Activated T-helper 1 cell treated with anti-CD3 and anti-CD28 coated beads, Interleukin-12 subunit alpha, Interleukin-12 subunit beta, Interleukin-2, Interleukin-4 antibody, amounts not matched to agents 30 ng/mL and 10 ng/mL and 1 ng/mL, durations not matched to agents 14 hours and 24 hours and 36 hours (primary cell): Measurements from ENCODE around the gene ARL5A. TPM values are rescaled to one million over a fixed set of nuclear protein-coding genes. Genes with fewer than 3 reads are reported as not detected.

Source experiments
- DNase-seq: peaks from one replicate; pipeline ENCODE4 v3.0.0; 2021; ENCODE audit warnings: low spot score
- H3K27ac Mint-ChIP-seq: one replicate; pipeline ENCODE4 v1.8.0; 2021; ENCODE audit warnings: mild to moderate bottlenecking, mixed read lengths
- H3K27me3 Mint-ChIP-seq: one replicate; pipeline ENCODE4 v1.8.0; 2022; ENCODE audit warnings: mild to moderate bottlenecking, moderate library complexity, mixed read lengths; ENCODE audit not compliant: insufficient read depth
- H3K36me3 Mint-ChIP-seq: one replicate; pipeline ENCODE4 v1.8.0; 2021; ENCODE audit warnings: low read depth, mixed read lengths
- H3K4me1 Mint-ChIP-seq: one replicate; pipeline ENCODE4 v1.8.0; 2021; ENCODE audit warnings: low read depth, mixed read lengths
- H3K4me3 Mint-ChIP-seq: one replicate; pipeline ENCODE4 v1.8.0; 2021; ENCODE audit warnings: mild to moderate bottlenecking, moderate library complexity, mixed read lengths
- H3K9me3 Mint-ChIP-seq: one replicate; pipeline ENCODE4 v1.8.0; 2021; ENCODE audit warnings: mixed read lengths
- intact Hi-C: fragments of 100-400 bp; cut with micrococcal nuclease; formaldehyde crosslinking; loops from one replicate; pipeline ENCODE4 v1.15.1; 2024
- total RNA-seq: library from RNA; stranded (reverse); gene quantifications from 2 replicates; pipeline ENCODE4 v1.2.3, GENCODE V29; 2022

Gene ARL5A
- total RNA-seq, 1 donor from 2014 or later = 69.3 TPM

DNA sequence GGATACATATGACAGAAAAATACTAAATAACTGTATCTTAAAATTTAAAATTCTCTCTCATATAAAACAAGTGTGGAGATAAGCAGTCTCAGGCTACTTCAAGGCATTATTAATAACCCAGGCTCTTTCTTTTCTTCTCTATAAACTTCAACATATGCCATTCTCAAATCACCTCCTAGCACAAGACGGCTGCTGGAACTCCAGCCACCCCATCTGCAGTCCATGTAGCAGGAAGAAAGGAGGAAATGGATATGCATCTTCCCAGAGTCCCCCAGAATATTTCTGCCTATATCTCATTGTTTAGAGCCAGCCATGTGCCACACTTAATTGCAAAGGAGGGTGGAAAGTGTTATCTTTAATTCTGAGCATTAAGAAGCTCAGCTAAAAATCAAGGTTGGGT, 58.6 kb downstream of the ARL5A start:
- H3K27ac Mint-ChIP-seq = no peak overlapping the region
- intact Hi-C loops = no loop called here
- H3K36me3 Mint-ChIP-seq = no peaks in the 10 kb centered on the region
- DNase-seq = no peak
- H3K4me3 Mint-ChIP-seq = no peak overlapping the region
- H3K27me3 Mint-ChIP-seq = no peaks in the 10 kb centered on the region
- H3K9me3 Mint-ChIP-seq = no peaks in the 10 kb centered on the region
- H3K4me1 Mint-ChIP-seq = peaks cover 6% of the 10 kb centered on the region

DNA sequence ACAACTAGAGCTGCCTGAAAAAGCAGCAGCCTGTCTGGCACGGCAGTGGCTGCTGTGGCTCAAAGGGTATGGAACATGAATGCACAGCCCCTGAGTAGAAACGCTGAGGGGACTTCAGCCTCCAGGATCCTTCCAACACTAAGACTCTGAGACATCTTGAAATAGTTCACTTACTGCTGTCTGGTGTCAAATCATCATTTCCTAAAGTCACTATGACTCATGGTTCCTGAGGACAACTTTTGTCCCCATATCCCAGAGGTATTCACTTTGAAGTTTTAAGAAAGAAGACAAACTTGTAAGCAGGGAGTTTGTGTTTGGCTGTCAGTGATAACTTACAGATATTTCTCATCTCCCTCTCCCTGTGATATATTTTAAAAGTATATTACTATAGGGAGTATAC, 60.7 kb downstream of the ARL5A start:
- H3K4me3 Mint-ChIP-seq = no peak overlapping the region
- peaks cover 6% of the 10 kb centered on the region for H3K4me1 Mint-ChIP-seq
- no peaks in the 10 kb centered on the region for H3K36me3 Mint-ChIP-seq
- intact Hi-C loops = no loop called here
- no peak for DNase-seq
- H3K27ac Mint-ChIP-seq = no peak overlapping the region
- H3K9me3 Mint-ChIP-seq = no peaks in the 10 kb centered on the region
- no peaks in the 10 kb centered on the region for H3K27me3 Mint-ChIP-seq

DNA sequence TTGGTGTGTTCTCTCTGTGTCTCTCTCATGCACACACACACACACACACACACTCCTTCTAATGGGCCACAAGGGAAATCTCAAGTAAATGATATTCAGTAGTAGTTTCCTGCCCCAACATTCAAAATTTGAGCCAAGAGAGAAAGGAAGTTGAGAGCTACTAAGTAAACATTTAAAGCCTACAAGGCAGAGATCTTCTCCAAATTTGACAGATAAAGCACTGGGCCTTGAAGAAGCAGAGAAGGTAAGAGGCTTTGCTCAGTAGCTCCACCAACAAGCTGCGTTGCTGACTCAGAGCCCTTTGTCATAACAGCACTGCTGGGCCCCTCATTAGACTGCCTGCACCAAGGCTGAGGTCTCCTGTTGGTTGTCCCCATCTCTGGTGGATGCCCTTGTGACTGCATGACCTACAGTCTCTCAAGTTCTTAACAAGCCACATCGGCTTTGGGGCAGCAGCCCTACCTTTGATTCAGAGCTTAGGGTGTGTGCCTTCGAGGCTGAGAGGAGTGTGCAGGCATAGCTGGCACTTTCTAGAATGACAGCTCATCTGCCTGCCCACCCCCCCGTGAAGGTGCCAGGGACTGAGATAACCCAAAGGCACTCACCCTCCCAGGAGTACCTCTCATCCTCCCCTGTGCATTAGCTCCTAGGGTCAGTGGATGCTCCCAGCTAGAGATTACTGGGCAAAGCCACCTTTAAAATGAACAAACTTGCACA, 61.6 kb downstream of the ARL5A start:
- Mint-ChIP-seq H3K27ac (peak overlapping the region; percentile 3), H3K36me3 (no peaks in the 10 kb centered on the region), H3K9me3 (no peaks in the 10 kb centered on the region), H3K27me3 (no peaks in the 10 kb centered on the region), H3K4me3 (no peak overlapping the region), H3K4me1 (peaks cover 6% of the 10 kb centered on the region)
- intact Hi-C loops = no loop called here
- DNase-seq = no peak

DNA sequence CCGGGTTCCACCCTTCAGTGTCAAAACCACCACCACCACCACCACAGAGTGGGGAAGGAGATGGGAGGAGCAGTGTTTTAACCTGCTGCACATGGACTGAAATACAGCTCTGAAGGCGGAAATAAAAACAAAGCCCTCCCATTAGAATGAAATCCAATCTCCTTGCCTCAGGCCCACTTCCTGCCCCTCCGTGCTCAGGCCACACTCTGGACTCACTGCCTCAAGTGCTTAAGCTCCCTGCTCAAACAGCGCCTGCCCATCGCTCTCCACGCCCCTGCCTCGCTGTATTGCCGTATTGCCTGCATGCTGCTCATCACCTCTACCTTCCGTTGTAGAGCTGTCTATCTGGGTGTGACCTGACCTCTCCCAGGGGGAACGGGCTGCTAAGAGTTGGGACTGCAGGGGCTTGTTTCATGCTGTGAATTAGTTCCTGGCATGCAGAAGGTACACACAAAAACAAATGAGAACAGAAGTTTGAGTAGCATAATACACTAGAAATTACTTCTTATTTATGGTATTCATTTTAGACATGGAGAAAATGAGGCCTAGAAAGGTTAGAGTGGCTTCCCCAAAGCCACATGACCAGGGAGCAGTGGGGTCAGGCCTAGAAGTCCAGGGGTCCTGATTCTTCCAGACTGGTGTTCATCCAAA, 62.3 kb downstream of the ARL5A start:
- H3K4me1 Mint-ChIP-seq = peaks cover 6% of the 10 kb centered on the region
- no peak overlapping the region for H3K4me3 Mint-ChIP-seq
- H3K36me3 Mint-ChIP-seq = no peaks in the 10 kb centered on the region
- intact Hi-C loops = no loop called here
- H3K27me3 Mint-ChIP-seq = no peaks in the 10 kb centered on the region
- no peaks in the 10 kb centered on the region for H3K9me3 Mint-ChIP-seq
- DNase-seq = no peak
- peak overlapping the region; percentile 3 for H3K27ac Mint-ChIP-seq

DNA sequence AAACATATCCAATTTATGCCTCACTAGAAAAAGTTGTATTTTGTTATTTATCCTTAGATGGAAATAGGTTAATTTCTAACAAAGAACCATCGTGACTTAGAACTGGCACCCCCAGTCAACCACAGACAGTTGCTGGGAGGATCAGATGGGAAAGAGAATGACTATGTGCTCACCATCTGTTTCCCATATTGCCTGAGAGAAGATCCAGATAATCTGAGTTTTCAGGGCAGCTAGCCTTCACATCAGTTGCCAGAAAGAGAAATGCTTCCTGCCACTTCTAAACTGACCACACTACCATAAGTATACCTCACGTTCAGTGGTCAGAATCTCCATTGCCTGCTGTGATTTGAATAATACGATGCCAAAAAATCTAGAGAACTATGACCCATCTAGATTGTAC, 65.5 kb downstream of the ARL5A start:
- no peak overlapping the region for H3K27ac Mint-ChIP-seq
- no peaks in the 10 kb centered on the region for H3K9me3 Mint-ChIP-seq
- H3K27me3 Mint-ChIP-seq = no peaks in the 10 kb centered on the region
- intact Hi-C loops = no loop called here
- DNase-seq = no peak
- H3K4me3 Mint-ChIP-seq = no peak overlapping the region
- no peaks in the 10 kb centered on the region for H3K36me3 Mint-ChIP-seq
- peaks cover 6% of the 10 kb centered on the region for H3K4me1 Mint-ChIP-seq

DNA sequence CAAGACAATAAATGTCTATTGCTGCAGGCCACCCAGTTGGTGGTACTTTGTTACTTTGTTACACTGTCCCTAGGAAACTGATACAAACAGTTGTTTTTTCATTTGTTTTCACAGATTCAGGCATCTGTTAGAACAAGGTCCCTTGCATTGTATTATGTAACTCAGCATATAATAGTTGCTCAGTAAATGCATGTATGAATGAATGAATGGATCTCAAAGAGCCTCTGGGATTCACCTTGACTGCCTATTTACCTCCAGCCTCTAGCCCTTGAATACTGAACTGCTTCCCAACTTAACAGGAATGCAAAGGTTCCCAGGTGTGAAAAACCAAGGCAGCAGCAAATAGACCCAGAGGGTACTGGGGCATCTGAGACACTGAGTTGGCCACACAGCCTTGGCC, 66.5 kb downstream of the ARL5A start:
- intact Hi-C loops = no loop called here
- Mint-ChIP-seq H3K36me3 (no peaks in the 10 kb centered on the region), H3K27ac (no peak overlapping the region), H3K27me3 (no peaks in the 10 kb centered on the region), H3K4me3 (no peak overlapping the region), H3K9me3 (no peaks in the 10 kb centered on the region), H3K4me1 (peaks cover 6% of the 10 kb centered on the region)
- DNase-seq = no peak

DNA sequence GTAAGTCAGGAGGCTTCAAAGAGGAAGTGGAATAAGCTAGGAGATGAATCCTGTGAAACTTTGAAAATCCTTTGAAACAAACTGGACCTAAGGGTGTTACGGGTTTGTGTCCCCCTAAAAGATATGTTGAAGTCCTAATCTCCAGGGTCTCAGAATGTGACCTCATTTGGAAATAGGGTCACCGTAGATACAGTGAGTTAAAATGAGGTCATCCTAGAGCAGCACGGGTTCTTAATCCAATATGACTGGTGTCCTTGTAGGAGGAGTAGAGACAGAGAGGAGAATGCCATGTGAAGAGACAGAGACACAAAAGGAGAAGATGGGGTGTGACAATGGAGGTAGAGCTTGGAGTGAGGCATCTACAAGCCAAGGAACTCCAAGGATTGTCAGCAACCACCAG, 67.0 kb downstream of the ARL5A start:
- no peaks in the 10 kb centered on the region for H3K9me3 Mint-ChIP-seq
- H3K4me1 Mint-ChIP-seq = peaks cover 1% of the 10 kb centered on the region
- no peak overlapping the region for H3K4me3 Mint-ChIP-seq
- H3K27me3 Mint-ChIP-seq = no peaks in the 10 kb centered on the region
- no peak overlapping the region for H3K27ac Mint-ChIP-seq
- H3K36me3 Mint-ChIP-seq = no peaks in the 10 kb centered on the region
- intact Hi-C loops = no loop called here
- no peak for DNase-seq

DNA sequence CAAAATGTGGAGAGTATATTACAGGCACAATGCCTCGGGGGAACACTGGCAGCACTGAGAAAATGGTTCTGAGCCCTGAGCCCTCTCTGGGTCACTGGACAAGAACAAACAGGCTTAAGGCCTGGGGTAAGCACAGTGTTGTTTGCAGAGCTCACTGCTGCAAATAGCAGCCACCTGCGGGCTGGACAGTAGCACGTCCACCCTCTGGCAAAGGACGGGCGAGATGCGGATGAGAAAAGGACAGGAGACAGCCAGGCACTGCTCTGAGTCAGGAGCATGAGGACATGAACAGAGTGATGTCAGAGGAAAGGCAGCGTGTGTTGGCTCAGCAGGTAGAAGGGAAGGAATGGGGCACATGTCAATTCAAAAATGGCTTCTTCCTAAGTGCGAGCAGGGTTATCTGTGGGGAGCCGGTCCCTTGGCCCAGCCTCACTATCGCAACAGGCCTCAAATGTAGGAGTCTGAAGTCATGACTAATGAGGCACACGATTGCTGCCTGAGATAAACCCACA, 68.0 kb downstream of the ARL5A start:
- Mint-ChIP-seq H3K9me3 (no peaks in the 10 kb centered on the region), H3K4me3 (no peak overlapping the region), H3K4me1 (no peaks in the 10 kb centered on the region), H3K36me3 (no peaks in the 10 kb centered on the region), H3K27ac (no peak overlapping the region), H3K27me3 (no peaks in the 10 kb centered on the region)
- intact Hi-C loops = no loop called here
- DNase-seq = no peak

DNA sequence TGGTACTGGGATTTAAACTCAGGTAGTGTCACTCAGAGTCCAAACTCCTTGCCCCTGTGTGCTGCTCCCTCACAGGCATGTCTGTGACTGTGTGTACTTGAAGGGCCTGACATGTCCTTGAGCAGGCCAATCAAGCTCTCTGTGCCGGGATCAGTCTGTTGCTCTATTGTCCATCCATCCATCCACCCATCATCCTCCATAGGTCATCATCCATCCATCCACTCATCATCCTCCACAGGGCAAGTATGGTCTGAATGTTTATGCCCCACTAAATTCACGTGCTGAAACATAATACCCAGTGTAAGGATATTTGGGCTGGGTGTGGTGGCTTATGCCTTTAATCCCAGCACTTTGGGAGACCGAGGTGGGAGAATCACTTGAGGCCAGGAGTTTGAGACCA, 69.5 kb downstream of the ARL5A start:
- no peaks in the 10 kb centered on the region for H3K36me3 Mint-ChIP-seq
- H3K4me3 Mint-ChIP-seq = no peak overlapping the region
- H3K9me3 Mint-ChIP-seq = no peaks in the 10 kb centered on the region
- intact Hi-C loops = no loop called here
- H3K4me1 Mint-ChIP-seq = no peaks in the 10 kb centered on the region
- no peak overlapping the region for H3K27ac Mint-ChIP-seq
- no peak for DNase-seq
- H3K27me3 Mint-ChIP-seq = no peaks in the 10 kb centered on the region

DNA sequence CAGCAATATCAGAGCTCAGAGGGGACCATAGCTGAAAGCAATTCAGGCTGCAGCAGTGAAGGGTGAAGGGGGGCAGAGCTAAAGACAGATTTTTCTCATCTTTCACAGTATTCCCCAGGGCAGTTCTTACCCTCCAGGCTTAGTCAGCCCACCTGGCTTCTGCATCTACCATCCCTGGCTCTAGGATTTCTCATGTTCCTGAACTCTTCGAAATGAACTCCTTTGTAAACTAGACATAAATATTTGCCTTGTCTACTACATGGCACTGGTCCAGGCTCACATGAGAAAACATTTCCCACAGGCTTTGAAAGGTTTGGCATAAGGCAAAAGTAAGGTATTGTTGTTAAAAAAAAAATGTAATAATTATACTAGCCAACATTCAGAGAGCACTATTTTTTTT, 70.4 kb downstream of the ARL5A start:
- H3K9me3 Mint-ChIP-seq = no peaks in the 10 kb centered on the region
- no peaks in the 10 kb centered on the region for H3K36me3 Mint-ChIP-seq
- no peaks in the 10 kb centered on the region for H3K27me3 Mint-ChIP-seq
- H3K27ac Mint-ChIP-seq = no peak overlapping the region
- DNase-seq = no peak
- intact Hi-C loops = no loop called here
- no peak overlapping the region for H3K4me3 Mint-ChIP-seq
- H3K4me1 Mint-ChIP-seq = no peaks in the 10 kb centered on the region

DNA sequence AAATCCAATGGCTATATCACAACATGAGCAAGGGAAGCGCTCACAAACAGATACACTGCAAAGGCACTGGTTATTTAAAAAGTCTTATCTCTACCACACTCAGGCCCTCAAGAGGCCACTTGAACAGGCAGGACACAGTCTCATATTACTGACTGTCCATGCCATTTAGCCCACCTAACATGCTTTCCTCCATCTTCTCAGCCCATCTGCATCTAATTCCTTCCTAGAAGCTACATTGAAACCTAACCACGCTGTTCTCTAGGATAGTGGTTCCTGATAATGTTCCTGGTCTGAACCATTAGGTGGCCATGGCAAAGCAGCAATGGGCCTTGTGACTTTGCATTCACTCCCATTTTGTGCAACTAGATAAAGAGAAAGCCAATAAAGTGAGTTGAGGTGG, 71.4 kb downstream of the ARL5A start:
- no peaks in the 10 kb centered on the region for H3K9me3 Mint-ChIP-seq
- H3K27me3 Mint-ChIP-seq = no peaks in the 10 kb centered on the region
- no peak overlapping the region for H3K27ac Mint-ChIP-seq
- no peak for DNase-seq
- intact Hi-C loops = no loop called here
- no peaks in the 10 kb centered on the region for H3K4me1 Mint-ChIP-seq
- no peak overlapping the region for H3K4me3 Mint-ChIP-seq
- H3K36me3 Mint-ChIP-seq = no peaks in the 10 kb centered on the region

DNA sequence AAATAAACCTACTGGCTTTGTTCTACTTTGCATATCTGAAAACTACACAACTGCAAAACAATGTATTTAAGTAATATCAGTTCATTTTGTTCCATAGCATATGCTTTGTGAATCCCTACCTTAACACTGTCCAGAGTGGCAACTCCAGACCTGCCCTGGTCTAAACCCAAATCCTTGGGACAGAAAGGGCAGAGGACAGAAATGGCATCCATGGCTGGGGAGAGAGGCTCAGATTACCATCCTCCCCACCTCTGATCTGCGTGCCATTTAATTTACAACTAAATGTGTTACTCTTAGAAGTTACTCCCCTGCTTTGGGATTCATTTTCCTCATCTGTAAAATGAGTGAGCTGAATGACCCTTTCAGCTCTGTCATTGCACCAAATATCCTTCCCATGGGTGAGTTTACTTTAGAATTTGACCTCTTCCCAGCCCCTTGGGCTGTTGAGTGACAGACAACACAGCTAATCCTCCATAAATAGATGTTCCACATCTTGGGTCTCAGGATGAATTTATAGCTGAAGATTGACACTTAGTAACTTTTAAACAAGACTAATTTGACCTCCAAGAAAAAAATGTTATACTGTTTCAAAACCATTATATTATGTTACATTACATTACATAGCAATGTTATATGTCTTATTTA, 73.8 kb downstream of the ARL5A start:
- Mint-ChIP-seq H3K27ac (no peak overlapping the region), H3K4me3 (no peak overlapping the region), H3K27me3 (no peaks in the 10 kb centered on the region), H3K4me1 (no peaks in the 10 kb centered on the region), H3K9me3 (no peaks in the 10 kb centered on the region), H3K36me3 (no peaks in the 10 kb centered on the region)
- intact Hi-C loops = no loop called here
- no peak for DNase-seq

DNA sequence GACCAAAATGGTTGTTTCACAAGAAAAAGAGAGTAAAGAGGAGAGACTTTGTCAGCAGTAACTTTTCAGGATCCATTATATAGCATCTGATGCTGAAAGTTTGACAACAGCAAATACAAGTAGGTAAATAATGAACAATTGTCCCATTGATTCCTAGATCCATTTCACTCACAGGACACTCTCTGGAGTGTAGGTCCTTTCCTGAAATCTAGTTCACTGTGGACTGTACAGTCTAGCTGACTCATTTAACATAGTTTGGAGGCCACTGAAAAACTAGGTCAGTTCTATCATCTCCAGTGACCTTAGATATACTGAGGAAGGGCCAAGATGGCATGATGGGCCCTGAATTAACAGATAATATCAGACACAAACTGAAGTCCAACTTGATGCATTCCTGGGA, 74.7 kb downstream of the ARL5A start:
- no peak for DNase-seq
- intact Hi-C loops = no loop called here
- H3K27ac Mint-ChIP-seq = no peak overlapping the region

More for the DNA sequence above, 74.7 kb downstream of the ARL5A start:
- Mint-ChIP-seq H3K4me1 (no peaks in the 10 kb centered on the region), H3K4me3 (no peak overlapping the region), H3K9me3 (no peaks in the 10 kb centered on the region), H3K27me3 (no peaks in the 10 kb centered on the region), H3K36me3 (no peaks in the 10 kb centered on the region)
